Hair follicular keratinocyte (primary cell): ENCODE results near the gene PBLD. TPM values are rescaled to one million over a fixed set of nuclear protein-coding genes. Genes with fewer than 3 reads are reported as not detected.

Experiments used
- total RNA-seq: library from RNA; depleted of rRNA; stranded (reverse); fragments of >200 nt; gene quantifications from 2 replicates; pipeline ENCODE4 v1.2.3, GENCODE V29; 2015

Gene PBLD
- total RNA-seq = 1.4 and 2.2 TPM in 2 replicates

DNA sequence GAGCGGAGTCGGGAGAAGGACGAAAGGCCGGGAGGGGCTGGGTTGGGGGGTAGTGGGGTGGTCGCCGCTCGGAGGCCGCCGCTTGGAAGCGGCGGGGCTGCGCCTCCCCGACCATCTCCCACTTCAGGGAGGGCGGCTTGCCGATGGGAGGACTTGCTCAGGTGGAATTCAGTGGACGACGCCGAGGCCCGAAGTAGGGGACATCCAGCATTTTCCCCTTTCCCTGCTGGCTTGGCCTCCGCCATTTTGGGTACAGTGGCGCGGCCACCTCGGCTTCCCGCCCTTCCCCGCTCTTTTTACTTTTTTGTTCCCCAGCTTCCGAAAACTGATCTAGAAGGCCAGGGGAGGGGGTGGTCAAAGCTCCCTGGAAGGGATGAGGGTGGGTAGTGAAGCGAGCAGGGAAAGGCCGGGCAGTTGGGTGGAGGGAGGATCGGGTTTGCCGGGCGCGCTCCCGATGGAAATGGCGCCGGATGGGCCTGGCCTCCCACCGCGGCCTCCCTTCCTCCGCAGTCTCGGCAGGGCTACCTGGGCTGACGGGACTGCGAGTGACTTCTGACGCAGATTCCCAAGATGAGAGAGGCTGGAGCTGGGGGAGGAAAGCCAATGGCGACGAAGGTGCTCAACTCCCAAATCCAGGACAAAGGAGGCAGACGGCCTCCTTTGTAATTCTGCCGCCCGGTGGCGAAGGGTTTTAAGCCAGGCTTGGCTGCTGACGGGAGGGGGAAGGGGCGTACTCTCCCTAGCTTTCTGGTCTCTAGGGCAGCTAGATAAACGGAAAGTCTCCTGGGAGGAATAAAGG lies at the start of gene PBLD:
Gene PBLD, minus strand, starts transcription at position 670 of the 799 bp plus-strand sequence. CDS start 26,084 bp downstream, outside the sequence.

DNA sequence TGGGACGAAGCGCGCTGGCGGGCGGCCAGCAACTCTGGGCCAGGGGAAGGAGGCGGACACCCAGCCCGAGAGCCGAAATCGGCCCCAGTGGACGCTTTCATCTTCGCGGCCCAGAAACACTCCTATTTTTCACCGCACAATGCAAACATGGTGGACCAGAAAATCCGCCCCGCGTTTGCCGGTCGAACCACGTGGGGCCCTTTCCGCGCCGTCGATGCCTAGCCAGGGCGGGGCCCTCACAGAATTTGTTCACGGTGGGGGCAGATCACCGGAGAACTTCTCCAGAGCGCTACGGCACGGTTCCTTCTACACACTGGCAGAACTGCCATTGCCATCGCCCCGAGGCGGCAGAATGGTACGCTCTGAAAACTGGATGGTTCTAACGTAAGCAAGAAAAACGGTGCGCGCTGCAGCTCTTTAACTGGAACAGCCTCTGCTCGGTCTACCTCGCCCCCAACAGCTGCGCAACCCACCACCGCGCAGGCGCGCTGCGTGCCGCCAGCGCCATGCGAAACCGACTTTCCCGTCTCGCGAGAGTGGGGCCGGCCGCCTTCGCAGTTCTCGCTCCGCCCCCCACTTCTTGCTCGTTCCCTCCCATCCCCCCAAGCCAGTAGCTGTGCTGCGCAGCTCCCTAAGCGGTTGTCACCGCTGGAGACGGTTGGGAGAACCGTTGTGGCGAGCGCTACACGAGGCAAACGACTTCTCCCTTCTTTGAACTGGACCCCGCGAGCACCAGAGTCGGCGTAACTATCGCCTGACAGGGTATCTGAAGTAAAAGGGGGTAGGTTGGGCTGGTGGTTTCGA lies 1.1 kb downstream of the PBLD start, which contains the start of gene HNRNPH3:
Gene HNRNPH3, plus strand, starts transcription at position 610 of the 804 bp plus-strand sequence. CDS start 5,158 bp downstream, outside the sequence.

Other genes starting within 250 kb of the PBLD start
- gene MYPN, start 223.4 kb downstream of the PBLD start, total RNA-seq = 0.08 TPM in 1 of 2 replicates, not detected in the other
- gene ATOH7, start 100.8 kb downstream of the PBLD start, total RNA-seq = 0.15 TPM in 1 of 2 replicates, not detected in the other
- gene HNRNPH3, start 864 bp downstream of the PBLD start, total RNA-seq = 16.5 and 20.9 TPM in 2 replicates
- 7.4 and 8.1 TPM in 2 replicates for gene RUFY2, start 74.3 kb upstream of the PBLD start, total RNA-seq
- 6.3 and 12.2 TPM in 2 replicates for gene DNA2, start 139.0 kb upstream of the PBLD start, total RNA-seq
- gene SLC25A16, start 194.6 kb upstream of the PBLD start, total RNA-seq = 7.3 and 9.6 TPM in 2 replicates
- gene TET1, start 227.4 kb upstream of the PBLD start, total RNA-seq = 0.04 and 0.16 TPM in 2 replicates